ENCODE results near the gene TRIP12. TPM values are rescaled to one million over a fixed set of nuclear protein-coding genes. Genes with fewer than 3 reads are reported as not detected.

Gene TRIP12
- total RNA-seq, 4 donors from 2014 or later = 156 to 182 (median 168) TPM

DNA sequence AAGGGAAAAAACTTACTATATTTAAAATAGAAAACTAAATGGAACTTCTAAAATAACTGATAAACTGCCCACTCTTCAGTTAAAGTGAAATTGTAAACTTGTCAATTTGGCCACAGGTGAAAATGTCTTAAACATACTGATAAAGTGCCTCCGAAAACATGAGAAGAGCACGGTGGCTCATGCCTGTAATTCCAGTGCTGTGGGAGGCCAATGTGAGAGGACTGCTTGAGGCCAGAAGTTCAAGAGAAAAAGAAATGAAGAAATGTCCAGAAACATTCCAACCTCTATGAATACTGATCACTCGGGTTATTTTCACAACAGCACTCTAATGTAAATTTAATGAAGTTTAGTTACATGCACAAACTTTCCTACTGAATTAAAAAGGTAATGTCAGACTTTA, 144.1 kb downstream of the TRIP12 start:
- peaks cover 0 to 10% (median 6%) of the 10 kb centered on the region in 4 donors for H3K4me1 ChIP-seq
- H3K4me3 ChIP-seq = no peak overlapping the region
- DNase-seq (ENCODE audit: extremely low spot score) = no peak
- intact Hi-C loops (cut with DNase I) = no loop called here
- TF ChIP-seq, protein P1, sequence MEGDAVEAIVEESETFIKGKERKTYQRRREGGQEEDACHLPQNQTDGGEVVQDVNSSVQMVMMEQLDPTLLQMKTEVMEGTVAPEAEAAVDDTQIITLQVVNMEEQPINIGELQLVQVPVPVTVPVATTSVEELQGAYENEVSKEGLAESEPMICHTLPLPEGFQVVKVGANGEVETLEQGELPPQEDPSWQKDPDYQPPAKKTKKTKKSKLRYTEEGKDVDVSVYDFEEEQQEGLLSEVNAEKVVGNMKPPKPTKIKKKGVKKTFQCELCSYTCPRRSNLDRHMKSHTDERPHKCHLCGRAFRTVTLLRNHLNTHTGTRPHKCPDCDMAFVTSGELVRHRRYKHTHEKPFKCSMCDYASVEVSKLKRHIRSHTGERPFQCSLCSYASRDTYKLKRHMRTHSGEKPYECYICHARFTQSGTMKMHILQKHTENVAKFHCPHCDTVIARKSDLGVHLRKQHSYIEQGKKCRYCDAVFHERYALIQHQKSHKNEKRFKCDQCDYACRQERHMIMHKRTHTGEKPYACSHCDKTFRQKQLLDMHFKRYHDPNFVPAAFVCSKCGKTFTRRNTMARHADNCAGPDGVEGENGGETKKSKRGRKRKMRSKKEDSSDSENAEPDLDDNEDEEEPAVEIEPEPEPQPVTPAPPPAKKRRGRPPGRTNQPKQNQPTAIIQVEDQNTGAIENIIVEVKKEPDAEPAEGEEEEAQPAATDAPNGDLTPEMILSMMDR (IDR thresholded peaks at IDR 0.05) = no peak
- TF ChIP-seq POLR2AphosphoS5 (IDR thresholded peaks at IDR 0.05) = no peak
- no peak for TF ChIP-seq POLR2A (IDR thresholded peaks at IDR 0.05; ENCODE audit: low read depth)
- no peak for TF ChIP-seq EP300 (IDR thresholded peaks at IDR 0.05)
- no peaks in the 10 kb centered on the region for H3K9me3 ChIP-seq
- no peak overlapping the region for H3K27ac ChIP-seq (replicated peaks in 1 of 4)
- H3K36me3 ChIP-seq = peaks cover 42 to 88% (median 74%) of the 10 kb centered on the region in 4 donors
- 92% methylated on average over 3 of the region's 3 CpGs for WGBS
- H3K27me3 ChIP-seq = no peaks in the 10 kb centered on the region

DNA sequence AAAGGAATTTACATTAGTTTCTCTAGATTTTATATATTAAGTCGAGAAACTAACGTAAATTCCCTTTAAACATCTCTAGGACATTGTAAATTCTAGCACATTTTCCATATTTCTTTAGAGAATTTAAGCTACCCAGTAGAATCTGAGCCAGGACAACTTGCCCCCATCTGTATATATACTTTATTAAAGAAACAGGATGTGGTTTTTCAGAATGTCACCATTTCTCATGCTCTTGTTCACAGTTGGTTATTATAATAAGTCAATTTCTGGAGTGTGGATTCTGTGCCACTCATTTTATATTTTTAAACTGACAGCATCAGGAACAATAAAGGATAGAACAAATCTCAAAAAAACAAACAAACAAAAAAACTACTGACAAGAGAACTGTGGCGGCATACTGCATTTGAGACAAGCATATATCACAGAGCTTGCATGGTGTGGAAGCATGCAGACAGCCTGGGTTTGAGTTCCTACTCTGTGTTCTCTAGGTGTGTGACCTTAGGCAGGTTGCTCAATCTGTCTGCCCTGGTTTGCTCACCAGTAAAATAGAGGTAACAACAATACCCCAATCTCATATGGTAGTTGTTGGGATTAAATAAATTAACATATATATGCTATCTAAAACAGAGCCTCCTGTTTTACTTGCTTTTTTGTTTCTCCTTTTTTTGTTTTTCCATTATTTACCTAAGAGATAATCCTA, 146.0 kb downstream of the TRIP12 start:
- intact Hi-C loops (cut with DNase I) = no loop called here

DNA sequence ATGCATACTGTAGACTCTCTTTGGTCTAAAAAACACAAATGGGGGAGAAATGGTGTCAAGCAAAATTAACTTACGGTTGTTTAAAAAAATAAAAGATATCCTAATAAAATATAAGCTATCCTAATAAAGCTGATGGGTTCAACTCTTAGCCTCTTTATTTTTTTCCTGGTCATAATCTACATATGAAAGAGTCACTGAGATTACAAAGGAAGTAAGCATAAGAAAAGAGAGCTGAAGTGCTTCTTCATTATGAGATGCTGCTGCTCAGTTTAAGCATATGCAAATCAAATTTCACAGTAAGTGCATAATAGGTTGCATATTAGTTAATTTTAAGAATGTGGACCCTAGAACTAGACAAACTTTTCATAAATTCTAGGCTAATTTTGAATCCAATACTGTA, 147.6 kb downstream of the TRIP12 start:
- no peak overlapping the region for H3K27ac ChIP-seq (replicated peaks in 1 of 4)
- H3K36me3 ChIP-seq = peaks cover 59 to 100% (median 91%) of the 10 kb centered on the region in 4 donors
- TF ChIP-seq POLR2A (IDR thresholded peaks at IDR 0.05; ENCODE audit: low read depth) (no peak), EP300 (IDR thresholded peaks at IDR 0.05) (no peak), POLR2AphosphoS5 (IDR thresholded peaks at IDR 0.05) (no peak)
- TF ChIP-seq, protein P1 (IDR thresholded peaks at IDR 0.05) = no peak
- 91% methylated on average over 1 of the region's 1 CpG for WGBS
- H3K27me3 ChIP-seq = no peaks in the 10 kb centered on the region
- intact Hi-C loops (cut with DNase I) = no loop called here
- no peak for DNase-seq (ENCODE audit: extremely low spot score)
- H3K4me1 ChIP-seq = no peaks in the 10 kb centered on the region
- H3K4me3 ChIP-seq = no peak overlapping the region
- no peaks in the 10 kb centered on the region for H3K9me3 ChIP-seq

More for the DNA sequence above, 146.0 kb downstream of the TRIP12 start:
- H3K4me3 ChIP-seq = no peak overlapping the region
- no peaks in the 10 kb centered on the region for H3K9me3 ChIP-seq
- DNase-seq (ENCODE audit: extremely low spot score) = no peak
- H3K4me1 ChIP-seq = peaks cover 0 to 4% (median 1%) of the 10 kb centered on the region in 4 donors
- no peaks in the 10 kb centered on the region for H3K27me3 ChIP-seq
- WGBS = 92% methylated on average over 3 of the region's 3 CpGs
- TF ChIP-seq, protein P1 (IDR thresholded peaks at IDR 0.05) = no peak
- no peak overlapping the region for H3K27ac ChIP-seq (replicated peaks in 1 of 4)
- peaks cover 56 to 99% (median 83%) of the 10 kb centered on the region in 4 donors for H3K36me3 ChIP-seq

DNA sequence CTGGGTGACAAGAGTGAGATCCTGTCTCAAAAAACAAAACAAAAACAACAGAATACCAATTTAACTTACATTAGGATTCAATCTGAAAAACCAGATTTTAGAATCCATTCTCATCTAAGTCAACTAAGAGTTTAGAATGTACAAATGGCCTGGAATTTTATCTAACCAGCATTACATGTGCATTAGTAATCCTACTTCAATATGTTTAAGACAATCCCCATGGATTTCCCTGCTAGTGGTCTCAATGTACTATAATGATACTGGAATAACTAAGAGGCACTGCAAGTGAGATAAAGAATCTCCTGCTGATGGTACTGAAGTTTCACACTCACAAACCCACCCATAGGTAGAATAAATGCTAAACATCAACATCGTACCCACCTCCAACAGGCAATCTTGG, 153.6 kb downstream of the TRIP12 start:
- H3K4me3 ChIP-seq = no peak overlapping the region
- no peak overlapping the region for H3K27ac ChIP-seq (replicated peaks in 1 of 4)
- WGBS = 87% methylated on average over 1 of the region's 1 CpG
- H3K4me1 ChIP-seq = peaks cover 0 to 6% (median 0%) of the 10 kb centered on the region in 4 donors
- H3K36me3 ChIP-seq = peaks cover 60 to 97% (median 89%) of the 10 kb centered on the region in 4 donors
- no peaks in the 10 kb centered on the region for H3K27me3 ChIP-seq
- TF ChIP-seq EP300 (IDR thresholded peaks at IDR 0.05) (no peak), POLR2AphosphoS5 (IDR thresholded peaks at IDR 0.05) (no peak), POLR2A (IDR thresholded peaks at IDR 0.05; ENCODE audit: low read depth) (no peak)
- TF ChIP-seq, protein P1 (IDR thresholded peaks at IDR 0.05) = no peak
- DNase-seq (ENCODE audit: extremely low spot score) = no peak
- intact Hi-C loops (cut with DNase I) = no loop called here
- H3K9me3 ChIP-seq = no peaks in the 10 kb centered on the region

DNA sequence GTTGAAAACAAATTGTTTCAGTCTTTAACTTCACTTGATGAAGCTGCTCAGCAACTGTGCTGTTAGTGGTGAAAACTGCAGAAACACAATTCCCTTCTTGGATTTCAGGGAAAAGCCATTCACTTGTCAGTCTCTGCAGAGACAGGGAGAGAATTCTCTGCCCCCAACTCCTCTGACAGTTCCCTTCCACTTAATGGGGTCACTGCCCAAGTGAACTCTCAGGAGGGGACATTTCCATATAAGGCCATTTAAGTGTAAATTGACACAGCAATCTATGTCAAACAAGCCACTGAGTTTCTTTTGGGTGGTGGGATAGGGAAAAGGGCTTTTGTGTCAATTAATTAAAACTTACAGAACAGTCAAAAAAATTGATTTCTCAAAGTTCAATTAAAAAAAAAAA, 156.1 kb downstream of the TRIP12 start:
- TF ChIP-seq EP300 (IDR thresholded peaks at IDR 0.05) (no peak), POLR2A (IDR thresholded peaks at IDR 0.05; ENCODE audit: low read depth) (no peak), POLR2AphosphoS5 (IDR thresholded peaks at IDR 0.05) (no peak)
- TF ChIP-seq, protein P1 (IDR thresholded peaks at IDR 0.05) = no peak
- Histone ChIP-seq H3K36me3 (peaks cover 44 to 72% (median 67%) of the 10 kb centered on the region in 4 donors), H3K27ac (replicated peaks in 1 of 4) (no peak overlapping the region)

More for the DNA sequence above, 156.1 kb downstream of the TRIP12 start:
- intact Hi-C loops (cut with DNase I) = no loop called here
- DNase-seq (ENCODE audit: extremely low spot score) = no peak
- H3K9me3 ChIP-seq = no peaks in the 10 kb centered on the region
- no peak overlapping the region for H3K4me3 ChIP-seq
- H3K4me1 ChIP-seq = peaks cover 0 to 6% (median 0%) of the 10 kb centered on the region in 4 donors
- no peaks in the 10 kb centered on the region for H3K27me3 ChIP-seq

All from esophagus muscularis mucosa (tissue), 4 donors.